Peyer's patch (tissue), 4 donors: Measurements from ENCODE around the gene SAMD11.

Experiments used
- CTCF ChIP-seq, 6 experiments: fragments of 450-650 bp in 4 of 6; fragments of 200-600 bp in 2 of 6; sonication (generic) in 1 of 6; IDR thresholded peaks; one replicate each; pipeline ENCODE4 v1.5.1; 2017 to 2019; ENCODE audit warnings: antibody characterized with exemption in 6 of 6, mild to moderate bottlenecking in 3 of 6, moderate library complexity in 1 of 6
- POLR2A ChIP-seq, 2 donors: fragments of 450-650 bp; IDR thresholded peaks; one replicate each; pipeline ENCODE4 v1.5.1; 2017; ENCODE audit warnings: antibody characterized with exemption in 2 of 2, mild to moderate bottlenecking in 2 of 2, moderate library complexity in 2 of 2

DNA sequence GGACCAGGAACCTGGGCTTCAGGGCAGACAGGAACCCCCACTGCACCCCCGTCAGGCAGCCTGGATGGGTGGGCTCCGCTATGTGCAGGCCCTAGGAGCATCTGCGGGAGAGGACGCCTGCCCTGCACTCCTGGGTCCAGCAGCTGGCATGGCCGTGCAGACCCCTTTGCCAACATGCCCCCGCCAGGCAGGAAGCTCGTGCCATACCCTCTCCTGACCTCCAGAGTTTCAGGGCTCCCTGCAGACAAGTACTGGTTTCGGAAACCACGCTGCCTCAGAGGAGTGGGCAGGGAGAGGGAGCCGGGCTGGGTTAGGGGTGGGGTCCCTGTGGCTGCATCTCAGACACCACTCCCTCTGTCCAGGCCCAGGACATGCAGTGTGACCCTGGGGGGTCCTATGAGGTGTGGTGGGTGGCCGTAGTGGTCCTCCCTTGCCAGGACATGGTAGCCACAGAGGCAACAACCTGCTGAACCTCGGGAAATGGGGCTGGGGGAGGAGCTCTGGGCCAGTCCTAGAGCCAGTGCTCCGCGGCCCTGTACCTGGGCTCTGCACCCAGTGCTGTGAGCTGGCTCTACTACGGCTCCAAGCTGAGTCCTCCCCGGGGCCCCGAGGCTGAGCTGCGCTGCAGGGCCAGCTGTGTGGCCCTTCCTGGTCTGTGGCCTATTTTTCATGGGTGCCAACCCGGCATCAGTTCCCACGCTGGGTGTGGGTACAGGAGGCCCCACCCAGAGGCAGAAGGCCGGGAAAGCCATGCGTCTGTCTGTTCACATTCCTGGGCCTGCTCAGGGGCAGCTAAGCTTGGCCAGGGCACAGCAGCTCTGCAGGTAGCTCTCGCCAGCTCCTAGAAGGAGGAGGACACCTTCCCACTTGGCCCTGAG is 44.0 kb downstream of the SAMD11 start:
- no peak for TF ChIP-seq CTCF (IDR thresholded peaks at IDR 0.05)
- no peak for TF ChIP-seq POLR2A (IDR thresholded peaks at IDR 0.05)
